ENCODE results near the gene KCTD16. TPM values are rescaled to one million over a fixed set of nuclear protein-coding genes. Genes with fewer than 3 reads are reported as not detected.

KCTD16 gene
- total RNA-seq, 6 experiments from 2014 or later, result under 0.01 to 0.02 (median 0.02) TPM; not detected in 3

DNA sequence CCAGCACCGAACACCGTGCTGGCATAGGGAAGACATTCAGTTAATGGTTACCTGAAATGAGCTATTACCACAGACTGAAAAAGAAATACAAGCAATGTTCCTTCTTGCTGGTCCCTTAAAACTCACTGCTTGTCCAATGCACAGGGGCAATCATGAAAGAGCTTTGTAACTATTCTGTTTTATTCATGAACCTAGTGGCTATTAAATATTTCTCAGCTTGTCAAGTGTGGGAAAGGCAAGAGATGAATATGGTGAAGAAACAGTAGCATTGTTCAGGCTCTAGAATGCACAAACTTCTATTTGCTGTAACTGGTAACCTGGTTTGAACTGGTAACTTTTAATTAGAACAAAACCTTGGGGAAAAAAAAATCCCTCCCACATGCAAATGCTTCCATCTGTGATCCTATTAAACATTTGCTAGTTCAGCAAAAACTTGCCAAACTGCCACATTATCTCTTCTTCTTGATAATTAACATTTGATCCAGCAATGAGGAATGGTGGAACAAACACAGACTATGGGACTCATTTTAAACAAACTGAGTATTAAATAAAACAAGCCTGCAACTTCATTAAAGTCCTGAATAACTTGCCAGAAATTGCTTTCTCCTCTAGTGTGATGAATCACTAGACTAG is 36.4 kb upstream of the KCTD16 start:
- intact Hi-C loops (cut with DNase I), result no loop called here
- DNase-seq (no peak), ATAC-seq (no peak)
- no peaks in the 10 kb centered on the region for H3K4me1 ChIP-seq
- H3K27me3 ChIP-seq, result no peaks in the 10 kb centered on the region
- no peak overlapping the region for H3K27ac ChIP-seq
- no peaks in the 10 kb centered on the region for H3K9me3 ChIP-seq
- 37% methylated on average over 2 of the region's 2 CpGs for WGBS (ENCODE audit: insufficient coverage, low coverage, low lambda C conversion rate, missing lambda C conversion rate)
- TF ChIP-seq, protein P1, sequence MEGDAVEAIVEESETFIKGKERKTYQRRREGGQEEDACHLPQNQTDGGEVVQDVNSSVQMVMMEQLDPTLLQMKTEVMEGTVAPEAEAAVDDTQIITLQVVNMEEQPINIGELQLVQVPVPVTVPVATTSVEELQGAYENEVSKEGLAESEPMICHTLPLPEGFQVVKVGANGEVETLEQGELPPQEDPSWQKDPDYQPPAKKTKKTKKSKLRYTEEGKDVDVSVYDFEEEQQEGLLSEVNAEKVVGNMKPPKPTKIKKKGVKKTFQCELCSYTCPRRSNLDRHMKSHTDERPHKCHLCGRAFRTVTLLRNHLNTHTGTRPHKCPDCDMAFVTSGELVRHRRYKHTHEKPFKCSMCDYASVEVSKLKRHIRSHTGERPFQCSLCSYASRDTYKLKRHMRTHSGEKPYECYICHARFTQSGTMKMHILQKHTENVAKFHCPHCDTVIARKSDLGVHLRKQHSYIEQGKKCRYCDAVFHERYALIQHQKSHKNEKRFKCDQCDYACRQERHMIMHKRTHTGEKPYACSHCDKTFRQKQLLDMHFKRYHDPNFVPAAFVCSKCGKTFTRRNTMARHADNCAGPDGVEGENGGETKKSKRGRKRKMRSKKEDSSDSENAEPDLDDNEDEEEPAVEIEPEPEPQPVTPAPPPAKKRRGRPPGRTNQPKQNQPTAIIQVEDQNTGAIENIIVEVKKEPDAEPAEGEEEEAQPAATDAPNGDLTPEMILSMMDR (IDR thresholded peaks at IDR 0.05), result no peak
- TF ChIP-seq POLR2A (IDR thresholded peaks at IDR 0.05), result no peak
- no peaks in the 10 kb centered on the region for H3K36me3 ChIP-seq
- H3K4me3 ChIP-seq, result no peak overlapping the region

DNA sequence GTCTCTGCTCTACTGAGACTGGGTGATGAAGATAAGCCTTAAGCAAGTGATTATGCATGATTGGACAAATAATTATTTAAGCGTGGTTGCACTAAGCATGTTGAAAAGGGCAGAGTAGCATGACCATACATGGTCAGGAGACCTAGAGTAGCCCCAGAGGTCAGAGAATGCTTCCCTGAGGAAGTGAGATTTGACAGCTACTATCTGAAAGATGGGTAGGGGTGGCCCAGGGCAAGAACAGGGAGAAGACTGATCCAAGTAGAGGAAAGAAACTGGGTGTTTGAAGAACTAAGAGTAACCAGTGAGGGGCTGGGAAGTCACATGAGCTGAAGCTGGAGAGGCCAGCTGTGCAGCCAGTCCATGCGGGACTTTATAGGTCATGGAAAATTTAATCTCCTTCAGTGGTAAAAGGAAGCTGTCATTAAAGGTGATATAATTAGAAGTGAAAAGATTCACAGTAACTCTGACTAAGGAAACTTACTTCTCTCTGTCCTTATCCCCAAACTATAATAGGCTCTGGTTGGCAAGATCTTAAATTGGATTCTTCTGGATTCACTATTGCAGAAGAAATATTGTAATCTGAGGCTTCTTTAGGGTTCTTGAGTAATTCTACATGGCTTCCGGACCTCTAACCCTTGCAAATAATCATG is 35.4 kb upstream of the KCTD16 start:
- H3K27me3 ChIP-seq, result no peaks in the 10 kb centered on the region
- intact Hi-C loops (cut with DNase I), result no loop called here
- TF ChIP-seq POLR2A (IDR thresholded peaks at IDR 0.05), result no peak
- TF ChIP-seq, protein P1 (IDR thresholded peaks at IDR 0.05), result no peak
- no peak for DNase-seq
- ATAC-seq, result peak; percentile 24 to 82 (median 72)
- no peaks in the 10 kb centered on the region for H3K36me3 ChIP-seq
- H3K4me1 ChIP-seq, result no peaks in the 10 kb centered on the region
- no peak overlapping the region for H3K4me3 ChIP-seq
- H3K27ac ChIP-seq, result no peak overlapping the region
- WGBS (ENCODE audit: insufficient coverage, low coverage, low lambda C conversion rate, missing lambda C conversion rate), result 36% methylated on average over 3 of the region's 3 CpGs
- H3K9me3 ChIP-seq, result no peaks in the 10 kb centered on the region

DNA sequence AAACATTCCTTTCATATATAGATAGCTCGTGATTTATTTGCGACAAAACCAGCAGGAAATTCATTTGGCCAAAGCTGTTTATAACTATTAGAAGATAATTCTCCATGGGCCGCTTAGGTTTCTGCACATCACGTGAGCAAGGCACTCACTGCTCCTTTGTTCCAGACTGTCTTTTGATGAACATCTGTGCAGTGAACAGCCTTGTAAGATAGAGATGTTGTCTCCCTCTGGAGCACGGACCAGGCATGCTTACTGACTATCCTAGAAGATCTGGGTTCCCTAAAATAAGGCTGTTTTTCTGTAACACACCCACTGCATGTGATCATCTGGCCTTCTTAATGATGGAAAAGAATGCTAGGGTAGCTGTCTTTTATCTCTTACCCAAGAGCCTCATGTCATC is 31.1 kb upstream of the KCTD16 start:
- no peak for ATAC-seq
- Histone ChIP-seq H3K27ac (no peak overlapping the region), H3K27me3 (no peaks in the 10 kb centered on the region), H3K4me1 (no peaks in the 10 kb centered on the region), H3K36me3 (no peaks in the 10 kb centered on the region), H3K9me3 (no peaks in the 10 kb centered on the region), H3K4me3 (no peak overlapping the region)
- intact Hi-C loops (cut with DNase I), result no loop called here
- TF ChIP-seq, protein P1 (IDR thresholded peaks at IDR 0.05), result no peak
- no peak for TF ChIP-seq POLR2A (IDR thresholded peaks at IDR 0.05)
- DNase-seq, result no peak
- WGBS (ENCODE audit: insufficient coverage, low coverage, low lambda C conversion rate, missing lambda C conversion rate), result 60% methylated on average over 5 of the region's 5 CpGs

DNA sequence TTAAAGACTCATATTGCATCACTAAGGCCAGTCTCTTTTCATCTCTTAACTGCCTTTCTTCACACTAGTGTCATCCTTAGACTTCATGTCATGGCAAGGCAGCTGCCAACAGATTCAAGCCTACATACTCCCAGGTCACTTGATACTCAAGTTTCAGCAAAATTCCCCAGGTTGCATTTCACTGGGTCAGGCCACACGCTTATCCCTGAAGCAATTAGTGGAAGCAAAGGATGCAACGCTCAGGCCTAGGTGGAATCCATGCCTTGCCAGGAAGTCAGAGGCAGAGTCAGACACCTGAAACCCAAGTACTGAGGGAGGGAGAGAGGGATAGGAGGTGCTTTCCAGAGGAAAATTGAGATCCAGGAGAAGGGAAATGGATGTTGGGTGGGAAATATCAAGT is 29.1 kb upstream of the KCTD16 start:
- H3K4me1 ChIP-seq, result no peaks in the 10 kb centered on the region
- H3K9me3 ChIP-seq, result no peaks in the 10 kb centered on the region
- DNase-seq (no peak), ATAC-seq (no peak)
- no peaks in the 10 kb centered on the region for H3K36me3 ChIP-seq
- WGBS (ENCODE audit: insufficient coverage, low coverage, low lambda C conversion rate, missing lambda C conversion rate), result 100% methylated on average over 2 of the region's 2 CpGs
- no peak overlapping the region for H3K4me3 ChIP-seq
- intact Hi-C loops (cut with DNase I), result no loop called here
- no peaks in the 10 kb centered on the region for H3K27me3 ChIP-seq
- TF ChIP-seq, protein P1 (IDR thresholded peaks at IDR 0.05), result no peak
- no peak for TF ChIP-seq POLR2A (IDR thresholded peaks at IDR 0.05)
- H3K27ac ChIP-seq, result no peak overlapping the region

Measured in right lobe of liver (tissue), 6 donors.